Measurements from ENCODE around the gene SMPDL3B. TPM values are rescaled to one million over a fixed set of nuclear protein-coding genes. Genes with fewer than 3 reads are reported as not detected.

The SMPDL3B gene
- total and polyA plus RNA-seq, 2 of the 13 experiments (the other 11 are each of a cell fraction or from before 2014, with no cell fraction given): 0.29 to 1.3 TPM

GRCh38 chr1:27967884-27968466, 33.2 kb downstream of the SMPDL3B start (continued):
- no peak for TF ChIP-seq ZNF75D (CRISPR knock-in tag; IDR thresholded peaks at IDR 0.05; ENCODE audit: borderline replicate concordance)
- no peak for TF ChIP-seq ZNF12 (CRISPR knock-in tag; IDR thresholded peaks at IDR 0.05)
- no peak for TF ChIP-seq IKZF5 (CRISPR knock-in tag; IDR thresholded peaks at IDR 0.05)
- no peak for TF ChIP-seq ZNF10 (CRISPR knock-in tag; IDR thresholded peaks at IDR 0.05; ENCODE audit: borderline replicate concordance, low read depth)
- TF ChIP-seq ZNF552 (CRISPR knock-in tag; IDR thresholded peaks at IDR 0.05; ENCODE audit: borderline replicate concordance): no peak

- ATAC-seq (no peak), DNase-seq (ENCODE audit: low spot score) (no peak), FAIRE-seq (no peak)
- WGBS (ENCODE audit: low lambda C conversion rate): 92% methylated on average over 3 of the region's 3 CpGs
- intact Hi-C loops (cut with micrococcal nuclease; ENCODE audit: unreplicated experiment): no loop called here
- POLR2A ChIA-PET: no interaction called here
- H3K9ac ChIP-seq (ENCODE audit: insufficient read depth, low read depth, low read length): no peak overlapping the region
- no peaks in the 10 kb centered on the region for H4K20me1 ChIP-seq (ENCODE audit: insufficient read depth, low read length)
- H2AFZ ChIP-seq (ENCODE audit: low read length): no peak overlapping the region
- no peak overlapping the region for H3K4me2 ChIP-seq (ENCODE audit: low read depth, low read length)
- no peaks in the 10 kb centered on the region for H3K79me2 ChIP-seq (ENCODE audit: insufficient read depth, low read length)
- no peak overlapping the region for H3K4me3 ChIP-seq (replicated peaks in 1 of 3; ENCODE audit: insufficient read depth in 1 of 3, low read depth in 2 of 3, low read length in 3 of 3)
- peaks cover 5 to 12% of the 10 kb centered on the region in 2 experiments; a peak in 4 of 5 replicates for H3K36me3 ChIP-seq (replicated peaks in 1 of 2; ENCODE audit: control insufficient read depth in 1 of 2, insufficient read depth in 2 of 2, low read length in 2 of 2)
- H3K4me1 ChIP-seq (ENCODE audit: insufficient read depth, low read length): no peaks in the 10 kb centered on the region
- H3K27ac ChIP-seq (ENCODE audit: extremely low read length, insufficient read depth, low read length): no peak overlapping the region
- in situ Hi-C loops (cut with HindIII; ENCODE audit: extremely low pct_ligation_motif_present, low pct_unique_long_range_greater_than_20kb): no loop called here
- BruUV-seq (replicated peaks): no TSS peak
- H3K27me3 ChIP-seq (ENCODE audit: control insufficient read depth in 1 of 2, insufficient read depth in 2 of 2, low read length in 2 of 2): no peaks in the 10 kb centered on the region
- TF ChIP-seq ZSCAN20 (CRISPR knock-in tag; IDR thresholded peaks at IDR 0.05; ENCODE audit: borderline replicate concordance): no peak
- TF ChIP-seq RFX5 (IDR thresholded peaks at IDR 0.05; ENCODE audit: low read depth, low read length): no peak
- no peak for TF ChIP-seq NR2C2 (CRISPR knock-in tag; IDR thresholded peaks at IDR 0.05; ENCODE audit: borderline replicate concordance)
- no peak for TF ChIP-seq ZSCAN22 (CRISPR knock-in tag; IDR thresholded peaks at IDR 0.05)
- no peak for TF ChIP-seq ZNF652 (CRISPR knock-in tag; IDR thresholded peaks at IDR 0.05; ENCODE audit: borderline replicate concordance, low read depth)
- TF ChIP-seq ZFP36L2 (CRISPR knock-in tag; IDR thresholded peaks at IDR 0.05): no peak
- no peak for TF ChIP-seq ZNF580 (CRISPR knock-in tag; IDR thresholded peaks at IDR 0.05; ENCODE audit: borderline replicate concordance, low read depth)
- no peak for TF ChIP-seq SNAPC5 (CRISPR knock-in tag; IDR thresholded peaks at IDR 0.05; ENCODE audit: borderline replicate concordance)
- CTCF ChIA-PET (ENCODE audit: low intra/inter-chr PET ratio, low total read pairs): no interaction called here
- H3K9me3 ChIP-seq (ENCODE audit: low read length): no peaks in the 10 kb centered on the region
Measured at GRCh38 chr1:27968692-27969091, 33.9 kb downstream of the SMPDL3B start.
